TTC549 (cell line): ENCODE measurements around the gene AKR1C2.
"Not testable (repeated sequence)": the region's sequence is repeated elsewhere in the genome, so short reads cannot be mapped to it uniquely, and the experiment has no call there.

Source experiments
- FAIRE-seq: peaks from 2 replicates; lab custom pipeline; 2012; peaks lifted over from hg19 to GRCh38; lab: Jason Lieb, UNC

AKR1C2 gene

GRCh38 chr10:4988000-4988641, 15.5 kb downstream of the AKR1C2 start:
- FAIRE-seq = not testable (repeated sequence)

- no peak for FAIRE-seq
Measured at GRCh38 chr10:4984971-4985594, 18.6 kb downstream of the AKR1C2 start.

- no peak for FAIRE-seq
Measured at GRCh38 chr10:4984223-4984622, 19.4 kb downstream of the AKR1C2 start.

- no peak for FAIRE-seq
Measured at GRCh38 chr10:4983615-4984216, 19.9 kb downstream of the AKR1C2 start.

- FAIRE-seq = no peak
Measured at GRCh38 chr10:4982764-4983226, 20.9 kb downstream of the AKR1C2 start.

- FAIRE-seq = no peak
Measured at GRCh38 chr10:4981722-4982471, 21.8 kb downstream of the AKR1C2 start.

GRCh38 chr10:4980793-4981192, 22.9 kb downstream of the AKR1C2 start:
- FAIRE-seq = no peak

- FAIRE-seq = no peak
Measured at GRCh38 chr10:4978870-4979269, 24.8 kb downstream of the AKR1C2 start.

- FAIRE-seq = no peak
Measured at GRCh38 chr10:4977025-4977424, 26.6 kb downstream of the AKR1C2 start.

GRCh38 chr10:4974400-4974799, 29.3 kb downstream of the AKR1C2 start:
- not testable (repeated sequence) for FAIRE-seq

GRCh38 chr10:4973294-4973693, 30.4 kb downstream of the AKR1C2 start:
- not testable (repeated sequence) for FAIRE-seq

- FAIRE-seq = not testable (repeated sequence)
Measured at GRCh38 chr10:4972369-4973142, 31.1 kb downstream of the AKR1C2 start.

- FAIRE-seq = not testable (repeated sequence)
Measured at GRCh38 chr10:4970362-4970761, 33.3 kb downstream of the AKR1C2 start.

GRCh38 chr10:4969289-4969688, 34.4 kb downstream of the AKR1C2 start:
- not testable (repeated sequence) for FAIRE-seq

- not testable (repeated sequence) for FAIRE-seq
Measured at GRCh38 chr10:4967189-4967588, 36.5 kb downstream of the AKR1C2 start.

- FAIRE-seq = not testable (repeated sequence)
Measured at GRCh38 chr10:4965763-4966162, 37.9 kb downstream of the AKR1C2 start.

GRCh38 chr10:4963815-4964154, 39.9 kb downstream of the AKR1C2 start:
- FAIRE-seq = not testable (repeated sequence)

- not testable (repeated sequence) for FAIRE-seq
Measured at GRCh38 chr10:4962876-4963814, 40.5 kb downstream of the AKR1C2 start, which contains the start of gene AKR1C1. TSS of gene AKR1C1 (plus strand) at chr10:4963415. CDS start at chr10:4963445, 30 bp downstream.

GRCh38 chr10:4962308-4962707, 41.3 kb downstream of the AKR1C2 start:
- FAIRE-seq = not testable (repeated sequence)

GRCh38 chr10:4961558-4961957, 42.1 kb downstream of the AKR1C2 start:
- not testable (repeated sequence) for FAIRE-seq
